Measurements from ENCODE around the gene SYCN. TPM values are rescaled to one million over a fixed set of nuclear protein-coding genes. Genes with fewer than 3 reads are reported as not detected.

SYCN gene
- total and polyA plus RNA-seq, 2 donors from 2014 or later: not detected

DNA sequence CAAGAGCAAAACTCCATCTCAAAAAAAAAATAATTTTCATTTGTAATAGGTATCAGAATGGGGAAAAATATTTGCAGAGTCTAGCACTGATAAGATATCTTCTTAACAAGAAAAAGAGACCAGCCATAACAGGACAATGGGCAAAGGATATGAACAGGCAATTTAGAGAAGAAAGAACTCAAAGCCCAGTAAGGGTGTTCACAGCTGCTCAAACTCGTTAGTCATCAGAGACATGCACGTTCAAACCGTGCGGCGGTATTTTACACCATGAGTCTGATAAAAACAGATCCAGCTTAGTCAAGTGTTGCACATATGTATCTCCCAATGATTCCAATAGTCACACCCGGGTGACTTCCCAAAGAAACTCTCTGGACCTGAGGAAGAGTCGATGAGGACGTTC is 21.0 kb downstream of the SYCN start:
- DNase-seq: no peak
- Histone ChIP-seq H3K36me3 (ENCODE audit: control insufficient read depth in 2 of 3, insufficient read depth in 3 of 3, low read length in 3 of 3) (no peaks in the 10 kb centered on the region), H3K27me3 (ENCODE audit: control insufficient read depth, insufficient read depth, low read length) (no peaks in the 10 kb centered on the region), H3K9me3 (ENCODE audit: control insufficient read depth in 2 of 3, insufficient read depth in 1 of 3, low read length in 3 of 3) (no peaks in the 10 kb centered on the region), H3K9ac (ENCODE audit: low read length in 3 of 3) (no peak overlapping the region), H3K4me3 (ENCODE audit: low read length in 3 of 3) (no peak overlapping the region), H3K4me1 (ENCODE audit: control insufficient read depth in 2 of 3, insufficient read depth in 2 of 3, low read depth in 1 of 3, low read length in 3 of 3) (peaks cover 0 to 2% (median 0%) of the 10 kb centered on the region in 3 donors), H3K27ac (ENCODE audit: low read depth in 2 of 2, low read length in 2 of 2) (no peak overlapping the region)
- intact Hi-C loops (cut with DNase I): loop anchor here (10.0 kb wide), 1 partner anchor 58 kb away; the partner anchor contains the start of gene PAK4
- no peak for FAIRE-seq
- TF ChIP-seq CTCF (IDR thresholded peaks at IDR 0.05; ENCODE audit: borderline replicate concordance, extremely low read depth, insufficient read depth): no peak

GRCh38 chr19:39182174-39182505 is 21.9 kb downstream of the SYCN start:
- no peak for TF ChIP-seq CTCF (IDR thresholded peaks at IDR 0.05; ENCODE audit: borderline replicate concordance, extremely low read depth, insufficient read depth)
- intact Hi-C loops (cut with DNase I): loop anchor here (10.0 kb wide), 1 partner anchor 57 kb away; the partner anchor contains the start of gene PAK4
- Histone ChIP-seq H3K4me3 (ENCODE audit: low read length in 3 of 3) (no peak overlapping the region), H3K27ac (ENCODE audit: low read depth in 2 of 2, low read length in 2 of 2) (no peak overlapping the region), H3K4me1 (ENCODE audit: control insufficient read depth in 2 of 3, insufficient read depth in 2 of 3, low read depth in 1 of 3, low read length in 3 of 3) (peaks cover 0 to 2% (median 0%) of the 10 kb centered on the region in 3 donors), H3K9ac (ENCODE audit: low read length in 3 of 3) (no peak overlapping the region), H3K36me3 (ENCODE audit: control insufficient read depth in 2 of 3, insufficient read depth in 3 of 3, low read length in 3 of 3) (peaks cover 0 to 6% (median 0%) of the 10 kb centered on the region in 3 donors), H3K27me3 (ENCODE audit: control insufficient read depth, insufficient read depth, low read length) (no peaks in the 10 kb centered on the region), H3K9me3 (ENCODE audit: control insufficient read depth in 2 of 3, insufficient read depth in 1 of 3, low read length in 3 of 3) (no peaks in the 10 kb centered on the region)
- DNase-seq (no peak), FAIRE-seq (no peak)

- Histone ChIP-seq H3K4me1 (ENCODE audit: control insufficient read depth in 2 of 3, insufficient read depth in 2 of 3, low read depth in 1 of 3, low read length in 3 of 3) (peaks cover 0 to 2% (median 0%) of the 10 kb centered on the region in 3 donors), H3K9ac (ENCODE audit: low read length in 3 of 3) (no peak overlapping the region), H3K4me3 (ENCODE audit: low read length in 3 of 3) (no peak overlapping the region), H3K27ac (ENCODE audit: low read depth in 2 of 2, low read length in 2 of 2) (no peak overlapping the region), H3K27me3 (ENCODE audit: control insufficient read depth, insufficient read depth, low read length) (no peaks in the 10 kb centered on the region), H3K36me3 (ENCODE audit: control insufficient read depth in 2 of 3, insufficient read depth in 3 of 3, low read length in 3 of 3) (peaks cover 0 to 7% (median 0%) of the 10 kb centered on the region in 3 donors), H3K9me3 (ENCODE audit: control insufficient read depth in 2 of 3, insufficient read depth in 1 of 3, low read length in 3 of 3) (no peaks in the 10 kb centered on the region)
- intact Hi-C loops (cut with DNase I): loop anchor here (10.0 kb wide), 1 partner anchor 57 kb away; the partner anchor contains the start of gene PAK4
- TF ChIP-seq CTCF (IDR thresholded peaks at IDR 0.05; ENCODE audit: borderline replicate concordance, extremely low read depth, insufficient read depth): no peak
- DNase-seq (peak in 1 of 5 donors; percentile 43), FAIRE-seq (no peak)
Observed at GRCh38 chr19:39181500-39182173, 22.4 kb downstream of the SYCN start.

Measured in kidney (tissue), 14 donors.